A549 (cell line): Measurements from ENCODE around the gene SCRN2. TPM values are rescaled to one million over a fixed set of nuclear protein-coding genes. Genes with fewer than 3 reads are reported as not detected.

Source experiments
- ATAC-seq, 2 experiments: fragments of 200-7000 bp in 1 of 2; fragments of >200 bp in 1 of 2; cut with Nextera tagmentation in 1 of 2; cut with Tn5 transposase in 1 of 2; 3 replicates each; pipeline versions ENCODE4 v1.8.0 to v1.9.1; 2018 to 2020; ENCODE audit warnings: mild to moderate bottlenecking in 1 of 2, moderate library complexity in 1 of 2
- CTCF ChIA-PET: fragments of 300-600 bp; sonication (Branson Sonifier 250); formaldehyde crosslinking; extraction: SDS; loops from one replicate; lab custom pipeline; 2021; ENCODE audit warnings: antibody characterized with exemption, inconsistent platforms; lab: Yijun Ruan, JAX
- POLR2A ChIA-PET: fragments of 350-600 bp; formaldehyde crosslinking; extraction: SDS; loops from one replicate; lab custom pipeline; 2021; ENCODE audit warnings: antibody characterized with exemption, inconsistent platforms; lab: Yijun Ruan, JAX
- DNase-seq, 2 experiments: peaks; one replicate each; pipeline versions ENCODE4 v3.0.0 to v3.0.0-alpha.2; 2011 to 2016; ENCODE audit warnings: low read depth in 1 of 2, low spot score in 1 of 2
- FAIRE-seq: peaks from 2 replicates; lab custom pipeline; 2011; peaks lifted over from hg19 to GRCh38; lab: Jason Lieb, UNC
- H3K27ac ChIP-seq, 2 experiments: fragments of >200 bp; sonication (Bioruptor Twin); formaldehyde crosslinking; 3 replicates each; pipeline ENCODE4 v1.5.1; 2016 to 2017
- H3K4me1 ChIP-seq: fragments of >200 bp; sonication (Bioruptor Twin); formaldehyde crosslinking; 3 replicates; pipeline ENCODE4 v1.6.1; 2016
- H3K4me2 ChIP-seq: fragments of >200 bp; sonication (Bioruptor Twin); formaldehyde crosslinking; 3 replicates; pipeline ENCODE4 v1.6.1; 2016
- H3K4me3 ChIP-seq: fragments of >200 bp; sonication (Bioruptor Twin); formaldehyde crosslinking; 3 replicates; pipeline ENCODE4 v1.5.1; 2016
- H3K9me3 ChIP-seq: fragments of >200 bp; sonication (Bioruptor Twin); formaldehyde crosslinking; 3 replicates; pipeline ENCODE4 v1.6.1; 2016
- E2F6 ChIP-seq: IDR thresholded peaks from 2 replicates; pipeline ENCODE4 v1.6.1; 2012; ENCODE audit warnings: low read depth, borderline replicate concordance
- ELK1 ChIP-seq: fragments of 150-350 bp; IDR thresholded peaks from 2 replicates; pipeline ENCODE4 v1.6.1; 2014; ENCODE audit warnings: low read depth, mild to moderate bottlenecking, low read length
- FOSL2 ChIP-seq, 2 experiments: fragments of 450-650 bp in 1 of 2; fragments of >200 bp in 1 of 2; sonication (Bioruptor Twin) in 1 of 2; formaldehyde crosslinking; IDR thresholded peaks; 2 replicates each; pipeline versions ENCODE4 v1.5.0 to v1.6.1; 2016 to 2020; ENCODE audit warnings: mild to moderate bottlenecking in 1 of 2, moderate library complexity in 1 of 2
- HES2 ChIP-seq: fragments of >200 bp; sonication (Bioruptor Twin); formaldehyde crosslinking; IDR thresholded peaks from 2 replicates; pipeline ENCODE4 v1.6.1; 2016
- HMGXB4 ChIP-seq: fragments of 250-450 bp; sonication (Bioruptor Pico); IDR thresholded peaks from 2 replicates; pipeline ENCODE4 v1.5.0; 2021; ENCODE audit warnings: mild to moderate bottlenecking, moderate library complexity, borderline replicate concordance
- HOXB13 ChIP-seq: fragments of 250-450 bp; sonication (Bioruptor Pico); IDR thresholded peaks from 2 replicates; pipeline ENCODE4 v1.5.0; 2020; ENCODE audit warnings: low read depth, mild to moderate bottlenecking, moderate library complexity
- HOXB5 ChIP-seq: fragments of 250-450 bp; sonication (Bioruptor Pico); IDR thresholded peaks from 2 replicates; pipeline ENCODE4 v1.5.0; 2020; ENCODE audit warnings: mild to moderate bottlenecking, moderate library complexity
- KDM1A ChIP-seq: fragments of 200-600 bp; sonication (generic); IDR thresholded peaks from 2 replicates; pipeline ENCODE4 v1.6.1; 2016; ENCODE audit warnings: low read depth, mild to moderate bottlenecking
- MYC ChIP-seq: IDR thresholded peaks from 2 replicates; pipeline ENCODE4 v1.6.1; 2012; ENCODE audit warnings: mild to moderate bottlenecking, inconsistent platforms, low read length, improper control_type of control experiment, borderline replicate concordance
- PHF8 ChIP-seq: fragments of 200-600 bp; sonication (generic); IDR thresholded peaks from 2 replicates; pipeline ENCODE4 v1.6.1; 2016; ENCODE audit warnings: low read depth, mild to moderate bottlenecking, antibody characterized with exemption, moderate library complexity, borderline replicate concordance
- POLR2A ChIP-seq: IDR thresholded peaks from 2 replicates; pipeline ENCODE4 v1.6.1; 2012; ENCODE audit warnings: mild to moderate bottlenecking, low read length
- POLR2AphosphoS2 ChIP-seq: conservative IDR thresholded peaks from 2 replicates; pipeline ENCODE4 v1.6.1; 2012; ENCODE audit warnings: low read length, improper control_type of control experiment, inconsistent platforms
- RAD21 ChIP-seq, 2 experiments: fragments of >200 bp in 1 of 2; sonication (Bioruptor Twin) in 1 of 2; formaldehyde crosslinking in 1 of 2; IDR thresholded peaks in 1 of 2; conservative IDR thresholded peaks in 1 of 2; 2 replicates in 1 of 2; 3 replicates in 1 of 2; pipeline ENCODE4 v1.6.1; 2012 to 2018; ENCODE audit warnings: inconsistent platforms in 1 of 2
- RARB ChIP-seq: fragments of 250-450 bp; sonication (Bioruptor Pico); IDR thresholded peaks from 2 replicates; pipeline ENCODE4 v1.8.0; 2021; ENCODE audit warnings: mild to moderate bottlenecking, moderate library complexity
- REST ChIP-seq: fragments of 200-600 bp; sonication (generic); IDR thresholded peaks from 2 replicates; pipeline ENCODE4 v1.6.1; 2016; ENCODE audit warnings: antibody characterized with exemption, mild to moderate bottlenecking, moderate library complexity
- SMC3 ChIP-seq: fragments of >200 bp; sonication (Bioruptor Twin); formaldehyde crosslinking; IDR thresholded peaks from 3 replicates; pipeline ENCODE4 v1.6.1; 2018; ENCODE audit warnings: inconsistent platforms
- ZSCAN20 ChIP-seq: fragments of 250-450 bp; sonication (Bioruptor Pico); IDR thresholded peaks from 2 replicates; pipeline ENCODE4 v1.8.0; 2022; ENCODE audit warnings: mild to moderate bottlenecking, moderate library complexity
- whole genome bisulfite sequencing: methylation state at CpG from one replicate; pipeline ENCODE4 v1.1.6; 2017; ENCODE audit errors: missing lambda C conversion rate; 5-methylcytosine and 5-hydroxymethylcytosine counted together
- polyA plus RNA-seq, 4 experiments: library from polyadenylated mRNA; depleted of rRNA in 3 of 4; stranded (reverse); fragments of >200 nt; fragmentation: RNase III in 1 of 4; extraction: RNeasy Plus Mini Kit Qiagen cat#74134 plus additional on column Dnase treatment in 1 of 4; gene quantifications; 2 replicates in 3 of 4; 3 replicates in 1 of 4; pipeline ENCODE4 v1.2.3, GENCODE V29; 2011 to 2017

Gene SCRN2
- polyA plus RNA-seq, 2 of the 4 experiments (the other 2 are of a cell fraction), result 25.8 to 43.7 TPM

- TF ChIP-seq HMGXB4 (CRISPR knock-in tag) (no peak), FOSL2 (IDR thresholded peaks at IDR 0.05) (peak; percentile 73), FOSL2 (CRISPR knock-in tag; IDR thresholded peaks at IDR 0.05) (peak; percentile 97)
- TF ChIP-seq, all 56 proteins: peak for 16
Measured at GRCh38 chr17:47862621-47863440, 21.8 kb upstream of the SCRN2 start (continued).

GRCh38 chr17:47860386-47860785 is 19.3 kb upstream of the SCRN2 start:
- TF ChIP-seq HOXB5 (CRISPR knock-in tag), result no peak
- no peak for TF ChIP-seq ZSCAN20 (CRISPR knock-in tag)
- no peak for TF ChIP-seq PHF8
- no peak for TF ChIP-seq POLR2A
- no peak for TF ChIP-seq RARB (CRISPR knock-in tag)
- no peak for TF ChIP-seq ELK1
- no peak for TF ChIP-seq HES2
- no peak for TF ChIP-seq KDM1A
- no peak for TF ChIP-seq SMC3
- TF ChIP-seq RAD21 (conservative IDR thresholded peaks at IDR 0.05 in 1 of 2, IDR thresholded peaks at IDR 0.05 in 1 of 2), result no peak
- no peak for TF ChIP-seq MYC
- TF ChIP-seq E2F6, result no peak
- TF ChIP-seq HOXB13 (CRISPR knock-in tag), result no peak
- TF ChIP-seq POLR2AphosphoS2, result no peak
- no peak for TF ChIP-seq REST
- FAIRE-seq (no peak), DNase-seq (no peak), ATAC-seq (no peak)
- H3K4me1 ChIP-seq, result peaks cover 15% of the 10 kb centered on the region
- ChIA-PET POLR2A (no interaction called here), CTCF (interaction anchor here (0.8 to 36.3 kb wide), 7 partner anchors 10 to 634 kb away, joined by 3 to 1860 read pairs (median 4); partner anchors contain the start of genes CDK5RAP3, SCRN2, SP2 and SP6)
- no peak overlapping the region for H3K4me2 ChIP-seq
- H3K27ac ChIP-seq, result no peak overlapping the region
- peaks cover 10% of the 10 kb centered on the region; the same call in 1 of the 3 replicates for H3K9me3 ChIP-seq
- 94% methylated on average over 5 of the region's 5 CpGs for WGBS
- H3K4me3 ChIP-seq, result no peak overlapping the region
